Fibroblast of upper back skin (primary cell): ENCODE results near the gene GNB1.
A peak's percentile ranks its signal among the peaks of the same experiment; 100 is the strongest.

Source experiments
- DNase-seq: peaks from one replicate; pipeline ENCODE4 v3.0.0-alpha.2; 2013

GNB1 gene

GRCh38 chr1:1853593-1854257, 37.2 kb downstream of the GNB1 start:
- no peak for DNase-seq

GRCh38 chr1:1852619-1853414, 38.1 kb downstream of the GNB1 start:
- DNase-seq = no peak

- DNase-seq = no peak
These were observed 43.0 kb downstream of the GNB1 start for GRCh38 chr1:1847890-1848289.

GRCh38 chr1:1847061-1847850, 43.6 kb downstream of the GNB1 start:
- DNase-seq = no peak

GRCh38 chr1:1846386-1846918, 44.4 kb downstream of the GNB1 start:
- no peak for DNase-seq

- no peak for DNase-seq
These were observed 48.3 kb downstream of the GNB1 start for GRCh38 chr1:1842360-1843146.

GRCh38 chr1:1841575-1841995, 49.3 kb downstream of the GNB1 start:
- DNase-seq = no peak

GRCh38 chr1:1839311-1839965, 51.4 kb downstream of the GNB1 start:
- no peak for DNase-seq

GRCh38 chr1:1836119-1836518, 54.8 kb downstream of the GNB1 start:
- DNase-seq = no peak

- DNase-seq = no peak
These were observed 55.3 kb downstream of the GNB1 start for GRCh38 chr1:1835546-1835945.

- DNase-seq = peak; percentile 24
These were observed 57.0 kb downstream of the GNB1 start for GRCh38 chr1:1833916-1834325.

GRCh38 chr1:1833456-1833855, 57.4 kb downstream of the GNB1 start:
- DNase-seq = no peak

- DNase-seq = no peak
These were observed 58.1 kb downstream of the GNB1 start for GRCh38 chr1:1832820-1833219.

GRCh38 chr1:1832166-1832565, 58.7 kb downstream of the GNB1 start:
- DNase-seq = no peak

GRCh38 chr1:1827089-1827848, 63.6 kb downstream of the GNB1 start:
- no peak for DNase-seq

GRCh38 chr1:1826356-1827088, 64.4 kb downstream of the GNB1 start:
- DNase-seq = no peak

- DNase-seq = no peak
These were observed 65.7 kb downstream of the GNB1 start for GRCh38 chr1:1825217-1825616.

GRCh38 chr1:1819762-1820161, 71.1 kb downstream of the GNB1 start:
- no peak for DNase-seq

GRCh38 chr1:1817221-1817620, 73.7 kb downstream of the GNB1 start:
- DNase-seq = no peak

GRCh38 chr1:1815606-1816281, 75.1 kb downstream of the GNB1 start:
- DNase-seq = no peak
